GM08714 (cell line): ENCODE measurements around the gene ASTL.

Experiments used
- H3K4me3 ChIP-seq: fragments of 200-500 bp; sonication (Bioruptor generic); 2 replicates; pipeline ENCODE4 v1.5.1; 2014; ENCODE audit warnings: mild to moderate bottlenecking, low read length, inconsistent platforms
- ZNF274 ChIP-seq: IDR thresholded peaks from 2 replicates; pipeline ENCODE4 v1.6.1; 2012; ENCODE audit warnings: mild to moderate bottlenecking, low read depth, low read length

ASTL gene

DNA sequence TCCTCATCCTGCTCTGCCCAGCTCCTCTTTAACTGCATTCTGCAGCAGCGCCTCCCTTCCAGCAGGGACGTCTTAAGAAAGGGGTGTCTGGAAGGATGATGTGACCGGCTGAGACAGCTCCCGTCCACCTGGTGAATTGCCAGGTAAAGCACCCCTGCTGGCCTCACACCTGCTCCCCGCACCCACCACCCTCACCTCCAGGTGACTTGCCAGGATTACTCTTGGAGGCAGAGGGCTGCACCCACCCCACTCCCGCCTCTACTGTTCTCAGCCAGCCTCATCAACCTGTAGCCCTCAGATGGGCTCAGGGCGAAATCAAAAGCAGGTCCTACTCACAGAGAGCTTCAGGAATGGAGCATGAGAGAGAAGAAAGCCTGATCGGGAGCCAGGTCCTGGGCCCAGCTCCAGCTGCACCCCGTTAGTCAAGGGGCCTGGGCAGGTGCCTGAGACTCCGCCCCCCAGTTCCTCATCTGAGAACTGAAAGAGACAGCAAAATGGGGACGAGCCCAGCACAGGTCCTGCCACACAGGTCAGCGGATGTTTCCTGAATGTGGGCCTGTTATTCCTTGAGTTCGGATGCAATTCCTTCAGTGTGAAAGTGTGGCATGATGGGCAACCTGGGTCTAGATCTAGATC is 27.6 kb downstream of the ASTL start:
- TF ChIP-seq ZNF274, result no peak
- no peak overlapping the region for H3K4me3 ChIP-seq

GRCh38 chr2:96109931-96110511 is 28.3 kb downstream of the ASTL start:
- TF ChIP-seq ZNF274, result no peak
- H3K4me3 ChIP-seq, result no peak overlapping the region

DNA sequence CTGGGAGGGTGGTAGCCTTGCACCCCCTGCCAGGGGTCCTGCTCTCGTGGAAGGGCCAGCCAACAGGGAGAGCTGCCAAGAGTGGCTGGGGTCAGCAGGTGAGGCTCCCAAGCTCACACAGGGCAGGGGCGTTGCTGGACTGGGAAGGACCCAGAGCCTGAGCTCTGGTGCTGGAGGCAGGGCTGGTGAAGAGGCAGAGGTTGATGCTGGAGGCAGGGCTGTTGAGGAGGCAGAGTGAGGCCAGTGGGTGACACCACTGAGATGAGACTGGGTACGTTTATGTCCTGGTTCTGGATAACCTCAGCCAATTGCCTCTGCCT is 29.0 kb downstream of the ASTL start:
- H3K4me3 ChIP-seq, result no peak overlapping the region
- TF ChIP-seq ZNF274, result no peak

DNA sequence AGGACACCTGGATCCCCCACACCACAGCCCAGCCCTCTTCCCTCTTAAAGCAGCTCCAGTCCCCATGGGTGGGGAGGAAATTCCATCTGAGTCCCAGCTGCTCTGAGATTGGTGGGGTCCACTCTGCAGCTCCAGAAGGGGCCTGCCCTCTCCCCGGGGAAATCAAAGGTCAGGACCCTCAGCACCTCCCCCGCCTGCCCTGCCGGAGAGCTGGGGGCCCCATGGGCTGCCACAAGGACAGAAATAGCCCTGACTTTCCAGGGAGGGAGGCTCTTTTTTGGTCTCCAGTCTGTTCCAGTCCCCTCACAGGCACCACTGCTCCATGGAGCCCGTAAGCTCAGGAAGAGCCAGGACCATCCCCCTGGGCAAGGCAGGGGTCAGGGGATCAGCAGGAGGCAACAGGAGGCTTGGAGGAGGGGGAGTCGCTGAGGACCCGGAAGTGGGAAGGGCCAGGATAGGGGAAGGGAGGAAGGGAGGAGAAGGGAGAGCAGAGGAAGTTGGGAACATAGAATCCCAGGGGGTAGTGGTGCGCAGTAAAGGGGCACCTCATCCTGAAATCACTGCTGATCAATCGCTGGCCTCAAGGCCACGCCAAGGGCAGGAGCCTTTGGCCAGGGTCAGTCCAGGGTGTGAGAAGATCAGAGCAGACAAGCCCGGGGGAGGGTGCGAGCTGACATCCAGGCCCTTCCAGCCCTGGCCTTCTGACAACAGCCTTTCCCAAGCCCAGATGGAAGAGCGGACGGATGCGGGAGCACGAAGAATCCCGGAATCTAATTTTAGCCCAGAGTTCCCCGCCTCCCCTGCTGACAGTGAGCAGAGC is 29.6 kb downstream of the ASTL start:
- no peak for TF ChIP-seq ZNF274
- H3K4me3 ChIP-seq, result no peak overlapping the region

DNA sequence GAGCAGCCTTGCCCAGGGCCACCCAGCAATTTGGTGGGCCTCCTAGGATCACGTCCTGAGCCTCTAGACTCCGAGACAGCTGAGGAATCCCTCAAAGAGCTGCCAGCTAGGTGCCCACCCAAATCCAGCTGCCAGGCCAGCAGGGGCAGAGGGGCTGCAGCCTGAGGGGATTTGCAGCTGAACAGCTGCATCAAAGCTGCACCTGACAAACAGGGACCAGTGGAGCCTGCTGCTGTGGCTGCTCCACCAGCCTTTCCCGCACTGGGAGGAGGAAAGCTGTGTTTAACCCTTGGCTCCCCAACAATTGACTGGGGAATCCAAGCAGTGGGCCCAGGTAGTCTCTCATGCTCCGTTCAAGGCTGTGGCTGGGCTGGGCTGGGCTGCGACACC is 30.2 kb downstream of the ASTL start:
- TF ChIP-seq ZNF274, result no peak

GRCh38 chr2:96107708-96108065 is 30.6 kb downstream of the ASTL start:
- H3K4me3 ChIP-seq, result no peak overlapping the region
- TF ChIP-seq ZNF274, result no peak

More for the DNA sequence above, 30.2 kb downstream of the ASTL start:
- no peak overlapping the region for H3K4me3 ChIP-seq

GRCh38 chr2:96106991-96107707 is 31.2 kb downstream of the ASTL start:
- no peak overlapping the region for H3K4me3 ChIP-seq
- TF ChIP-seq ZNF274, result no peak

DNA sequence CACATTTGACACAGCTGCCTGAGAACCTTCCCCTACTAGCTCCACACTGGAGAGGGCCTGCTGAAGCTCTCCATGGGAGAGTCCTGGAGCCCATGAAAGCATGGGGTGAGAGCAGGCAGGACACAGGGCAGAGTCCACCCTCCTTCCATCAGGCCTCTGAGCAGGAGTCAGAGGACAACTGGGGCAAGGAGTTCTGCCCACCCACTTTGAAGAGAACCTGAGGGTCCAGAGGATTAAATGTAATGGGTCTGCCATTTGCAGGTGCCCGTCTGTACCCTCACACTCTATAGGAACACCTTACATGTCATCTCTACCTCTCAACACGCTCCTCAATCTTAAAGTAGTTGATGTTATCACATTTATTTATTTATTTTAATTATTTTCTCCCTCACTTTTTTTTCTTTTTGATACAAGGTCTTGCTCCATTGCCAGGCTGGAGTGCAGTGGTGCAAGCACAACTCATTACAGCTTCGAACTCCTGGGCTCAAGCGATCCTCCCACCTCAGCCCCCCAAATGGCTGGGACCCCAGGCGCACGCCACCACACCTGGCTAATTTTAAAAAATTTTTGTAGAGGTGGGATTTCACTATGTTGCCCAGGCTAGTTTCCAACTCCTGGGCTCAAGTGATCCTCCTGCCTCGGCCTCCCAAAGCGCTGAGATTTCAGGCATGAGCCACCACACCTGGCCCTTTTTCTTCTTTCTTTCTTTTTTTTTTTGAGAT is 32.1 kb downstream of the ASTL start:
- no peak for TF ChIP-seq ZNF274
- no peak overlapping the region for H3K4me3 ChIP-seq

DNA sequence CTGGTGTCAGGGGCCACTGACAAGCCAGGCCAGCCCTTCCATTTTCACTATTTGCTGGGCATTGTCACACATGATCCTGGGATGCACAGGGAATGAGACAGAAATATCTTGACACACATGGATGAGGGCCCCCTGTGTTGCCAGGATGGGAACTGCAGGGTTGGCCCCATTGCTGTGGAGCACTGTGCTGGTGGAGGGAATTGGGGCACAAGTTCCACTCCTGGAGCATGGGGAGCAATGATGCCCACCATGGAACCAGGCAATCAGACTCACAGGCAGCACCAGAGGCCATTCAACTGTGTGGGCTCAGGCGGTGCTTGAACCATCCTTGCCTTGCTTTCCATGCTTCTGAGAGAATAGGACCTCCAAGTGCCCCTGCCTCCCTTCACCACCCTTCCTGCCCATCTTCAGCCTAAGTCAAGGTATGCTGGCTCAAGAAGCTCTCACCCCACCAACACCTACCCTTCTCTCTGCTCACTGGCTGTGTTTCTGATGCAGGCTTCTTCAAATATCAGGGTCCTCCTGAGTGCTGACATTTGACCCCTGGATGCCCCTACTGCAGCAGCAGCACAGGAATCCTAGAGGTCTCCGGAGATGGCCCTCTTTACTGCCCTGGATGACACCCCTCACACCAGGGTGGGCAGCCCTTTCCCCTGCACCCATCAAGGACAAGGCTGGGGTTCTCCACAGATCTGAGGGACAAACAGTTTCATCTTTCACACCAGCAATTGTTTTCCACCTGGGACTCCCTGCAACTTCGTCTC is 33.0 kb downstream of the ASTL start:
- H3K4me3 ChIP-seq, result no peak overlapping the region
- no peak for TF ChIP-seq ZNF274

- no peak overlapping the region for H3K4me3 ChIP-seq
- TF ChIP-seq ZNF274, result no peak
Measured at GRCh38 chr2:96104487-96104861, 33.8 kb downstream of the ASTL start.

DNA sequence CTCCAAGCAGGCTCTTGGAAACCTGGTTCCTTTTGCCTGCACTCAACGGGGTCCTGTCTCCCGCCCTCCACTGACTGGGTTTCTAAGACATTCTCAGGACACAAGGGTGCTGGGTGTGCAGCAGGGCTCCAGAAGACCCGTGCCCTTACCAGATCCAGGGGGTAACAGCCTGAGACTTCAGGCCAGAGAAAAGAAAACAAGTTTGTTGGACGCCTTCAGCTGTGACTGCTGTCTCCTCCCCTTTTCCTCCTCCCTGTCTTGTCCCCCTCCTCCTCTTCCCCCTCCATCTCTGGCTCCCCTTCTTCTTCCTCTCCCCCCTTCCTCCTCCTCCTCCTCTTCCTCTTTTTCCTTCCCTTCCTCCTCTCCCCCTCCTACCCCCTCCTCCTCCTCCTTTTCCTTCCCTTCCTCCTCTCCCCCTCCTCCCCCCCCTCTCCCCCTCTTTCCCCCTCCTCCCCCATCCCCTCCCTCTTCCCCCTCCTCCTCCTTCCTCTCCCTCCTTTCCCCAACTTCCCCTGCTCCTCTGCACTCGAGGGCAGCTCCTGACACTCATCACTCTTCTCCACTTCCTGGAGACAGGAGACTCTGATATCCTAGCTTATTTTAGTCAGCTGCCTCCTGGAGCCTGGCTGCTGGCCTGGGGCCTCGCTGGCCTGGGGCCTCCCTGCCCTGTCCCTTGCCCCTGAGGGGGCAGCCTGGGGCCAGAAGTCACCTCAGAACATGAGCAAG is 34.4 kb downstream of the ASTL start:
- no peak for TF ChIP-seq ZNF274
- no peak overlapping the region for H3K4me3 ChIP-seq

GRCh38 chr2:96103187-96103601 is 35.1 kb downstream of the ASTL start:
- no peak overlapping the region for H3K4me3 ChIP-seq

DNA sequence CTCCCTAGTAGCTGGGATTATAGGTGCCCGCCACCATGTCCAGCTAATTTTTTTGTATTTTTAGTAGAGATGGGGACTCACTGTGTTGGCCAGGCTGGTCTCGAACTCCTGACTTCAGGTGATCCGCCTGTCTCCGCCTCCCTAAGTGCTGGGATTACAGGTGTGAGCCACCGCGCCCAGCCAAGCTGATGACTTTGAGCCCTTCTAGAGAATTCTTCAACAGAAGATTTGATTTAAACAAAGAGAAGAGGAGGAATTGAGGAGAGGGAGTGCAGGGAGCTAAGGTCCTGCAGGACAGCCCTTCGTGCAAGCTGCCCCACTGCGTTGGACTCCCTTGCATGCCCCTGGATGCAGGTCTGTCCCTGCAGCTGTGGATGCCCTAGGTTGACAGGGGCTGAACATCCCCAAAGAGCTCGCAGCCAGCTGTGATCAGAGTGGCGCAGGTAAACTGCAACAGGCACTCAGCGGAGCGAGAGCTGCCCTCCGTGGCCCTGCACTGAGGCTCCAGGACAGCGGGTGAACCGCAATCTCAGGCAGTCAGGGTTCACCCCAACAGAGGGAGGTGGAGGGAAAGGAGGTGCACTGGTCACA is 35.6 kb downstream of the ASTL start:
- H3K4me3 ChIP-seq, result no peak overlapping the region
- TF ChIP-seq ZNF274, result no peak

More at GRCh38 chr2:96103187-96103601, 35.1 kb downstream of the ASTL start:
- TF ChIP-seq ZNF274, result no peak
